AG10803 (cell line): ENCODE data around the gene PCDHGC5.

Source experiments
- DNase-seq: peaks from one replicate; pipeline ENCODE4 v3.0.0; 2010; ENCODE audit warnings: low read depth
- H3K4me3 ChIP-seq: 2 replicates; pipeline ENCODE4 v1.5.1; 2011; ENCODE audit warnings: mild to moderate bottlenecking, low read length, control low read depth
- TF ChIP-seq, protein P1 (sequence below): conservative IDR thresholded peaks from 2 replicates; pipeline ENCODE4 v1.5.1; 2011; ENCODE audit warnings: mild to moderate bottlenecking, low read length, control low read depth, inconsistent platforms

The PCDHGC5 gene

DNA sequence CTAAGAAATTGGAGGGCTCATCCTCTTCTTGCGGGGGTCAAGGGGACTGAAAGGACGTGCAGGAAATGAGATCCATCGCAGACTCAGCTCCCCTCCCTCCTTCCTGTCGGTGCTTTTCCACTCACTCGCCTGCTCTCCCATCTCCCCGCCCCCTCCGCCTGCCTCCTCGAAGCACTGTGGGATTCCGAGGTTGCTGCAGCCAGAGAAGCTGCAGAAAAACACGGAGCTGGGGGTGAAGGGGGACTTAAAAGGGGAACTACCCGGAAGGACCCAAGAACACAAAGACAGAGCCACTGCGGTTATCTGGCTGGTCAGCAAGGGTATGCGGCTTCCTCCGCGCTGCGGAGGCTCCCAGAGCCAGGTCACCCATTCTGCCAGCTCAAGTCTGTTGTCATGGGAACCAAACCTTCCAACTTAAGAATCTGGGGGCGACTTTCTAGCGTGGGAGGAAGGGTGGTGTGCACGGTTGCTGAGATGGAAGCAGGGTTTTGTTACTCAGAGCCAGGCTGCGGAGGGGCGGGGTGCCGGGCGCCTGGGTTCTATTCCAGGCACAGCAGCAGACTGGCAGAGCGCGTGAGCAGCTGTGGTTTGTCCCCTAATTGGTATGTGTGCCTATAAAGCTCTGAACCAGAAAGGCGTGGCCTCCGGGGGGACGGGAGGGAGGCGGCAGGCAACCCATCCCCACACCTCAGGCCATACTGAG, 24.9 kb downstream of the PCDHGC5 start:
- DNase-seq, result peak; percentile 86
- TF ChIP-seq, protein P1, sequence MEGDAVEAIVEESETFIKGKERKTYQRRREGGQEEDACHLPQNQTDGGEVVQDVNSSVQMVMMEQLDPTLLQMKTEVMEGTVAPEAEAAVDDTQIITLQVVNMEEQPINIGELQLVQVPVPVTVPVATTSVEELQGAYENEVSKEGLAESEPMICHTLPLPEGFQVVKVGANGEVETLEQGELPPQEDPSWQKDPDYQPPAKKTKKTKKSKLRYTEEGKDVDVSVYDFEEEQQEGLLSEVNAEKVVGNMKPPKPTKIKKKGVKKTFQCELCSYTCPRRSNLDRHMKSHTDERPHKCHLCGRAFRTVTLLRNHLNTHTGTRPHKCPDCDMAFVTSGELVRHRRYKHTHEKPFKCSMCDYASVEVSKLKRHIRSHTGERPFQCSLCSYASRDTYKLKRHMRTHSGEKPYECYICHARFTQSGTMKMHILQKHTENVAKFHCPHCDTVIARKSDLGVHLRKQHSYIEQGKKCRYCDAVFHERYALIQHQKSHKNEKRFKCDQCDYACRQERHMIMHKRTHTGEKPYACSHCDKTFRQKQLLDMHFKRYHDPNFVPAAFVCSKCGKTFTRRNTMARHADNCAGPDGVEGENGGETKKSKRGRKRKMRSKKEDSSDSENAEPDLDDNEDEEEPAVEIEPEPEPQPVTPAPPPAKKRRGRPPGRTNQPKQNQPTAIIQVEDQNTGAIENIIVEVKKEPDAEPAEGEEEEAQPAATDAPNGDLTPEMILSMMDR, result no peak
- H3K4me3 ChIP-seq, result peak overlapping the region; percentile 47

DNA sequence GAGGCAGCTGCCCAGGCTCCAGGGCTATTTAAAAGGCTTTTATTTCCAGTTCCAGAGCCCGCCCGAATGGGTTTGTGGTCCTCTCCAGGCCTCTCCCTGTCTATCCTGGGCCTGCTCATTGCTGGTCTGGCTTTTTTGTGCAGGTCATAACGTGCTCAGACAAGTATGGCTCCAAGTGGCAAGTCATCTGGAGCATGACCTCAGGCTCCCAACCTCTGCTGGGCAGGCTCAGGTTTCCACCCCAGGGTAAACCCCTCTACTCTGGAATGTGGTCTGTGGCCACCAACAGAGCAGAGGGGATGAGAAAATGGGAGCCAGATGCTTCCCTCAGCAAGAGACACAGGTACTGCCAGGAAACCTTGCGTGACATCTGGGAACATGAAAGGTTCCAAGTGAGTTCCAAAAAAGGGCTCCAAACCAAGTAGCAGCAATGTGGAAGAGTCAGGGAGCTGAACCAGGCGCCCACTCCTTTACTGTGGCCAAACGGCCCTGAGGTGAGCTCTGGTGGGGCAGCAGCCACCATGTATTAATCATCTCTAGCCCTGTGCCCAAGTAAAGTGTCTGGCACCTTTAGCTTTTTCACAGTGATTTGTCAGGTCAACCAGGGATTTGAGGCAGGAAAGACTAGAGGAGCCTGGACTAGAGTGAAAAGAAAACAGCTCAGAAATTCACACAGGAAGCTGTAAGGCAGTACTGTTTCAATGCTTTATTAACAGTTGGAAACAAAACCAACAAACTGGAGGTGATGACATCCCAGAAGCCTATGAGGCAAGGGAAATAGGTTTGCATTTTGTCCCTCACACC, 25.7 kb downstream of the PCDHGC5 start:
- H3K4me3 ChIP-seq, result no peak overlapping the region
- TF ChIP-seq, protein P1, result no peak
- DNase-seq, result peak; percentile 88

DNA sequence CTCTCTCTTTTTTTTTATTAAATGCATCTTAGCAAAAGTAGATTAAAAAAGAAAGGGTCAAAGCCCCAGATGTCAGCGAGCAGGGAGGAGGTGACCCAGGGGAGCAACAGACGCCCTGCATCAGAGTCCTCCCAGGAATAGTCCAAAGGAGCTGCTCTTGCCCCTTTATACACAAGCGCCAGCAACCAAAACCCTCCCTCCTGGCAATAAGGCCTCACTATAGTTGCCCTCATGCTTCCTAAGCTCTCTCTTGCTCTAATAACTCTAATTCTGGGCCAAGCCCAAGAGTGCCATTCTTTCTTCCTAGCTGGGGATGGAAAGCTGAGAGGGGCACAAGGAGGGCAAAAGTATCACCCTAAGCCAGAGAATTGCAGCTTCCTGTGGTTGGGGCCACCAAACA, 26.3 kb downstream of the PCDHGC5 start:
- H3K4me3 ChIP-seq, result no peak overlapping the region
- TF ChIP-seq, protein P1, result no peak
- DNase-seq, result no peak

DNA sequence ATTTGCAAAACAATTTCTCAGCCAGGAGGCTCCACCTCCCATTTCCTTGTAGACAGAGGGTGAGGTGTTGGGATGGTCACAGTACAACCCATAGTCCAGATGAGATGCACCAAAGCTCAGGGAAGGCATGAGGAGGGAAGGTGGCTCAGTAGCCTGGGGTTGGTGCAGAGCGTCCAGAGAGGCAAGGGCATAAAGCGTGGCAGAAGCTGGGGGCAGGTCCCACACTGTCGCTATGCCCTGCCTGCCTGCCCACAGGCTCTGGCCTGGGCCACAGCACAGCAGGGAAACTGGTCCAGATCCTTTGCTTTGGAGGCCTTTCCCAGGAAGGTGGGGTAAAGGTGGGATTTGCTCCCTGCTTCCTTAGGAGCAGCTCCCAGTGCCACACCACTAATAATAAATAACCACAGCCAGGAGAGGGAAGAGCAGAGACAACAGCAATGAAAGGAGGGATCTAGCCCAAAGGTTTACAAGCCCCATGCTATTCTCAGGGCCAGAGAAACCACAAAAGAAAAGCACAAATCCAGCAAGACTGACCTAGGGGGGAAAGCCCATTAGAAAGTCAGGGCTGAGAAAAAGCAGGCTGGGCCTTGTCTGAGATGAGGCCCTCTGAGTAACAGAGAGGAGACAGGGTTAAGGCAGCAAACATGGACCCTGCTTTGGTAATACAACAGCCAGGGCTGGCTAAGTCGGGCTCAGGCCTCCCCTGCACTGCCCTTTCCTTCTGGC, 27.2 kb downstream of the PCDHGC5 start:
- DNase-seq, result no peak
- no peak overlapping the region for H3K4me3 ChIP-seq
- TF ChIP-seq, protein P1, result no peak

DNA sequence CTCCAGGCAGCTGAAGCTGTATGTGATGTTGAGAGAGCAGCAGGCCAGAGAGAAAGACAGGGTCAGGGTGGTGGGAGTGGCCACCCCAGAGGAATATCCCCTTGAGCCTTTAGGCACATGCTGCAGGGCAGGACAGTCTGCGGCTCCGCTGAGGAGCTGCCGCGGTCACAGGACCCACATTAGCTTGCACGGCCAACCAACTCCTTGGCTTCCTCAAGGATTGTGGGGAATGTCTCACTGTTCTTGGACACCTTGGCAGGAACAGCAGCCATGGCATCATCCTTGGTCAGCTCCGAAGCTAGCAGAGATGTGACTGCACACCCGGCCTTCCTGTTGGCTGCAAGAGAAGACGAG, 27.8 kb downstream of the PCDHGC5 start:
- DNase-seq, result peak; percentile 79
- TF ChIP-seq, protein P1, result no peak

DNA sequence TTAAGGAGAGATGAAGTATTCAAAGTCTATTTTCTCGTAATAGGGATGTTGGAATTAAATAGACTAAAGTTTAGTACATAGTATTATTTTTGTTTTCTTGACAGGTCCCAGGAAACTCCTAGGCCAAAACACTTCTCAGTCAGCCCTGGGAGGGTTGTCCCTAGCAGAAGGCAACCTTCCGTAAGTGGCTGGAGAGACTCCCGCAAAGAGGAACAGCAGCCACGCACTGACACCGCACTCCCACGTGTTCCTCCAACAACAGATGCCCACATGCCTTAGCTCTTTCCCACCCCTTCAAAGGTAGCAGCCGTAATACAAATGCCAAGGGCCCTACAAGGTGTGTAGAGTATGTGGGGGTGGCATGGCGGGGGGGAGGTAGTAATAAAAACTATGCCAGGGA, 28.4 kb downstream of the PCDHGC5 start:
- no peak overlapping the region for H3K4me3 ChIP-seq
- TF ChIP-seq, protein P1, result no peak
- DNase-seq, result no peak

More for the DNA sequence above, 27.8 kb downstream of the PCDHGC5 start:
- H3K4me3 ChIP-seq, result no peak overlapping the region
